NK-92 treated with Interleukin-12 subunit alpha and Interleukin-12 subunit beta, amount 100 ng/mL, for 24 hours (cell line): ENCODE results near the gene LYAR.

Experiments
- DNase-seq: peaks from one replicate; lab custom pipeline; 2025; lab: John Stamatoyannopoulos, UW

Gene LYAR

GRCh38 chr4:4289941-4290850, at the start of gene LYAR, which contains the start of gene ZBTB49:
LYAR (minus strand) TSS chr4:4290154; CDS start chr4:4283742, 6,412 bp downstream.
ZBTB49 (plus strand) TSS chr4:4290251; CDS start chr4:4299946, 9,695 bp downstream.
- DNase-seq, result peak; percentile 87

- no peak for DNase-seq
Observed at GRCh38 chr4:4339504-4340085, 49.6 kb upstream of the LYAR start.

GRCh38 chr4:4338210-4339001, 48.5 kb upstream of the LYAR start:
- DNase-seq, result no peak

GRCh38 chr4:4334798-4335520, 45.0 kb upstream of the LYAR start:
- peak; percentile 43 for DNase-seq

- DNase-seq, result no peak
Observed at GRCh38 chr4:4333265-4333706, 43.3 kb upstream of the LYAR start.

GRCh38 chr4:4332529-4332928, 42.6 kb upstream of the LYAR start:
- DNase-seq, result no peak

- no peak for DNase-seq
Observed at GRCh38 chr4:4330794-4331193, 40.8 kb upstream of the LYAR start.

GRCh38 chr4:4329496-4329895, 39.5 kb upstream of the LYAR start:
- DNase-seq, result no peak

- DNase-seq, result no peak
Observed at GRCh38 chr4:4328840-4329239, 38.9 kb upstream of the LYAR start.

- DNase-seq, result no peak
Observed at GRCh38 chr4:4328206-4328605, 38.3 kb upstream of the LYAR start.

GRCh38 chr4:4327652-4328121, 37.7 kb upstream of the LYAR start:
- no peak for DNase-seq

GRCh38 chr4:4326166-4326565, 36.2 kb upstream of the LYAR start:
- no peak for DNase-seq

GRCh38 chr4:4325321-4325720, 35.4 kb upstream of the LYAR start:
- DNase-seq, result no peak

- no peak for DNase-seq
Observed at GRCh38 chr4:4323705-4324534, 34.0 kb upstream of the LYAR start.

GRCh38 chr4:4321951-4322688, 32.2 kb upstream of the LYAR start:
- DNase-seq, result no peak

- DNase-seq, result no peak
Observed at GRCh38 chr4:4320951-4321714, 31.2 kb upstream of the LYAR start.

- no peak for DNase-seq
Observed at GRCh38 chr4:4320528-4320927, 30.6 kb upstream of the LYAR start.

- DNase-seq, result no peak
Observed at GRCh38 chr4:4317496-4318232, 27.7 kb upstream of the LYAR start.

GRCh38 chr4:4316150-4316495, 26.2 kb upstream of the LYAR start:
- DNase-seq, result no peak
